Activated CD8-positive, alpha-beta memory T cell treated with anti-CD3 and anti-CD28 coated beads for 48 hours (primary cell): ENCODE measurements around the gene OSBPL9.
"Not testable (repeated sequence)": the region's sequence is repeated elsewhere in the genome, so short reads cannot be mapped to it uniquely, and the experiment has no call there.

Experiments
- DNase-seq, 3 experiments: peaks; one replicate each; pipeline ENCODE4 v3.0.0-alpha.2; 2020; ENCODE audit warnings: low read depth in 2 of 3, low spot score in 2 of 3

Gene OSBPL9

GRCh38 chr1:51708911-51709760, 92.2 kb downstream of the OSBPL9 start:
- no peak for DNase-seq

DNA sequence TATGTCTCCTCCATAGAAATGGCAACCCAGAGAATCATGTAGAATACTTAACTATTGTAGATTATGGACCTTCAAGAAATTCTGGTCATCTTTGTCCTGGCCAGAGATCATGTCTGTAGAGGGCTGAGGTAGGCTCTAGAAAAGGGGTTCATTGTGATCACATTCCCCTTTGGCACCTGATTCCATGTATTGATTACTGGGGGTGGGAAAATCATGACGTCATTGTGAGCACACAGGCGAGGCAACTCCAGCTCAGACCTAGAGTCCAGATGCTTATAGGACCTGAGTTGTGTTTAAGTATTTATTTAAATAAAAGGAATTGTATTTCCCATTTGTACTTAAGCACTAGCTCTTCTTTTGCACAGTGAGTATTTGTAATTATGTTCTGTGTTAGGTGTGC, 93.1 kb downstream of the OSBPL9 start:
- DNase-seq, result no peak

- DNase-seq, result no peak
Observed at GRCh38 chr1:51712590-51712989, 95.7 kb downstream of the OSBPL9 start.

DNA sequence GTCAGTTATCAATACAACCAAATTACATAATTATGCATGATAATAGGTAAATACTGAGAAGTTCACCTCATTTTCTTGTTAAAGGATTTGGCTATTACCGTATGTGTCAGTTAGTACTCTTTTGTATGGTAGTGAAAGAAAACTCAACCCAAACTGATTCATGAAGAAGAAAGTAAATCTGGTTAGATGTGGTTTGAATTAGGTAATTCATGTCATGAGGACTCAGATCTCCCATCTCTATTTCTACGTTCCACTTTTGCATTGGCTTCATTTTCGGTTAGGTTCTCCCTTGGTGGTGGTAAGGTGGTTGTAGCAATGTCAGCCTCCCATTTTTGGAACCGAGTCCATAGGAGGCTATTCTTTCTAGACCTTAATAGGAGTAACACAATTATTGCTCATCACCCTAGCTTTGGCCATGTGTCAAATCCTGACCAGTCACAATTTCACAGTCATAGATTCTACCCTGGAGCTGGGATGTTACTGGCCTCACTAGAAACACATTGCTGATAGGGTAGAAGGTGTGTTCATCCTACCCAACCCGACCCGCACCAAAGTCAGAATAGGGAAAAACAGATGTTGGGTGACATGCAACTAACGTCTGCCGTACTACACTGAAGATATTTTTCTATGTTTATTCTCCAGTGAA, 97.6 kb downstream of the OSBPL9 start:
- DNase-seq, result no peak

DNA sequence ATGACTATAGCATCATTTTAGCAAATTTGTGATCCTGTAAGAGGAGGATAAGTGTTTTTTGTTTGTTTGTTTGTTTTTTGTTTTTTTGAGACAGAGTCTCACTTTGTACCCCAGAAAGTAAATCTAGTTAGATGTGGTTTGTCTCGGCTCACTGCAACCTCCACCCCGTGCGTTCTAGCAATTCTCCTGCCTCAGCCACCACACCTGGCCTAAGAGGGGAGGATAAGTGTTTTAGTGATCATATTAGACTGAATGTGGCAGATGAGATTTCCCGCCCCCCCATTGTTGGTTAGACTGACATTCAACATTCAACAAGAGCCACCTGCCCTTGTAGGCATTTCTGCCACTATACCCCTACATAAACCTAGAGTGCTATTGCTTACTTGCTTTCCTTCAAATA, 98.5 kb downstream of the OSBPL9 start:
- DNase-seq, result no peak

DNA sequence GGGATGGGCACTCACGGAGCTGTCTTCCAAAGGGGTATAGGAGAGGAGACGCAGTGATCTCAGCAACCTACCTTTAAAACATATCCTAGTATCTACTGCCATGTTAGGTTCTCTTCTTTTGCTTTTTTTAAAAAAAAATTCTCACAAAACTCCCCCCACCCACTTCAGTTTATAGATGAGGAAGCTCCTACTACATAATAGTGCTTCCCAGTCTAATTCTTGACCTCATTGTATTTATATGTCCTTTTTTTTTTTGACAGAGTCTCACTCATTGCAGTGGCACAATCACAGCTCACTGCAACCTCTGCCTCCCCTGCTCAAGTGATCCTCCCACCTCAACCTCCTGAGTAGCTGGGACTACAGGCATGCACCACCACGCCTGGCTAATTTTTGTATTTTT, 99.9 kb downstream of the OSBPL9 start:
- no peak for DNase-seq

DNA sequence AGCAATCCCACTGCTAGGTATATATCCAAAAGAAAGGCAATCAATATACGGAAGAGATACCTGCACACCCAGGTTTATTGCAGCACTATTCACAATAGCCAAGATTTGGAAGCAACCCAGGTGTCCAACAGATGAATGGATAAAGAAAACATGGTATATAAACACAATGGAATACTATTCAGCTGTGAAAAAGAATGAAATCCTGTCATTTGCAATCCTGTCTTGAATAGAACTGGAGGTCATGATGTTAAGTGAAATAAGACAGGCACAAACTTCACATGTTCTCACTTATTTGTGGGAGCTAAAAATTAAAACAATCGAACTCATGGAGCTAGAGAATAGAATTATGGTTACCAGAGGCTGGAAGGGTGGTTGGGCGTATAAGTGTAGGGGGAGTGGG, 101.0 kb downstream of the OSBPL9 start:
- no peak for DNase-seq

GRCh38 chr1:51719146-51719545, 102.3 kb downstream of the OSBPL9 start:
- DNase-seq, result no peak

DNA sequence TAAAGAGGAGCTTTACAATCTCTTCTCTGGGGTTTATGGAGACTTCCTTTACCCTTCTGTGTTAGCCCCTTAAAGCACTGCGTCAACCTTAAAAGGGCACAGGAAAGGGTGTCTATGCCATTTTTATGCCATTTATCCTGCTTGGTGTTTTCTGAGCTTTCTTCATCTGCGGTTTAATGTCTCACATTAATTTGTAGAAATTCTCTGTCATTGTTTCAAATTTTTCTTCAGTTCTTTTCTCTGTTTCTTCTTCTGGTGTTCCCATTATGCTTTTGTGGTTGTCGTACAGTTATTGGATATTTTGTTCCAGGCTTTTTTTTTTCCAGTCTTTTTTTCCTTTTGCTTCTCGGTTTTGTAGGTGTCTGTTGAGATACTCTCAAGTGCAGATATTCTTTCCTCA, 107.9 kb downstream of the OSBPL9 start:
- DNase-seq, result no peak

DNA sequence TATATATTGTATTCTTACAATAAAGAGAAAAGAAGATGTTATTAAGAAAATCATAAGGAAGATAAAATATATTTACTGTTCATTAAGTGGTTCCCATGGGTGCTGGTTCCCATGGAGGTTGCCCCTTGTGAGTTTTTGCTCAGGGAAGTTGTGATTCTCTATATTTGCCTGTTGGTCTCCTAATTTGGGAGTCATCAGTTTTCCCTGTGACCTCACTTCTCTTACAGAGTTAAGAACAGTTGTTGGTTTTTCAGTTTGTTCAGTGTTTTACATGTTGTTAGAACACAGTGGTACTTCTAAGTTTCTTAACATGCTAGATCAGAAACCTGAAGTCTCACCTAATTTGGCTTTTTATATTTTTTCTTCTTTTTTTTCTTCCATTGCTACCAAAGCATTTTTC, 109.2 kb downstream of the OSBPL9 start:
- DNase-seq, result no peak

- no peak for DNase-seq
Observed at GRCh38 chr1:51726544-51727225, 109.8 kb downstream of the OSBPL9 start.

- DNase-seq, result no peak
Observed at GRCh38 chr1:51727366-51727765, 110.5 kb downstream of the OSBPL9 start.

DNA sequence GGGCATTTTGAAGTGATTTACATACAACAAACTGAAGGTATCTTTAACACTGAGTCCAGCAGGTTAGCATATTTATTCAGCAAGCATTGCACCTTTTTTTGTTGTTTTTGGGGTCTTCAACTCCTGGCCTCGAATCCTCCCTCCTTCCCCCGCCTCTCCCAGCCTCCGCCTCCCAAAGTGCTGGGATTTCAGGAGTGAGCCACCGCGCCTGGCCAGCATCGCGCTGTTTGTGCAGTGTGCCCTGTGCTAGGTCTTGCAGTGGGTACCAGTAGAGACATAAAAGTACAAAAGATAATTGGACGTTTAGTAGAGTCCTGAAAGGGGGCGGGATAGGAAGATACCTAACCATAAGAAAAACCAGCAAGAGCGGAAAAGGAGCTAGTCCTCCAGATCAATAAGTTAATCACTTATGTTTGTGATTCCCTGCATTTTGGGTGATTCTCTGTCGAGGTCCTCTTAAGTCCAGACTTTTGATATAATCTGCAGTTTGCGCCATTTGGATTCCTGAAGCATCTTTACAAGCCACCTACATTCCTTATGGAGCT, 111.8 kb downstream of the OSBPL9 start:
- DNase-seq, result no peak

GRCh38 chr1:51729156-51729823, 112.4 kb downstream of the OSBPL9 start:
- DNase-seq, result peak; percentile 77 to 94 (median 85)

GRCh38 chr1:51729824-51730301, 113.0 kb downstream of the OSBPL9 start:
- DNase-seq, result no peak

- no peak for DNase-seq
Observed at GRCh38 chr1:51731998-51732397, 115.1 kb downstream of the OSBPL9 start.

- DNase-seq, result no peak
Observed at GRCh38 chr1:51732701-51733425, 116.0 kb downstream of the OSBPL9 start.

DNA sequence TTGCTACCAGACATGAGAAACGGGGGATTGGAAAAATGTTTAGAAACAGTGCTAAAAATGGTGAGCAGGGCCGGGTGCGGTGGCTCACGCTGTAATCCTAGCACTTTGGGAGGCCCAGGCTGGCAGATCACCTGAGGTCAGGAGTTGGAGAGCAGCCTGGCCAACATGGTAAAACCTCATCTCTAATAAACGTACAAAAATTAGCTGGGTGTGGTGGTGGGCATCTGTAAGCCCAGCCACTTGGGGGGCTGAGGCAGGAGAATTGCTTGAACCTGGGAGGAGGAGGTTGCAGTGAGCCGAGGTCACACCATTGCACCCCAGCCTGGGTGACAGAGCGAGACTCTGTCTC, 116.5 kb downstream of the OSBPL9 start:
- DNase-seq, result not testable (repeated sequence)

- no peak for DNase-seq
Observed at GRCh38 chr1:51733793-51734522, 117.1 kb downstream of the OSBPL9 start.
